GM21737 (cell line): ENCODE results near the gene CDHR2.
"Not testable (repeated sequence)": the region's sequence is repeated elsewhere in the genome, so short reads cannot be mapped to it uniquely, and the experiment has no call there.

ENCODE experiments used
- ATAC-seq: cut with Tn5 transposase; IDR thresholded peaks from one replicate; pipeline ENCODE4 v1.9.1; 2021; ENCODE audit warnings: mild to moderate bottlenecking, moderate library complexity; ENCODE audit not compliant: unreplicated experiment

Gene CDHR2

DNA sequence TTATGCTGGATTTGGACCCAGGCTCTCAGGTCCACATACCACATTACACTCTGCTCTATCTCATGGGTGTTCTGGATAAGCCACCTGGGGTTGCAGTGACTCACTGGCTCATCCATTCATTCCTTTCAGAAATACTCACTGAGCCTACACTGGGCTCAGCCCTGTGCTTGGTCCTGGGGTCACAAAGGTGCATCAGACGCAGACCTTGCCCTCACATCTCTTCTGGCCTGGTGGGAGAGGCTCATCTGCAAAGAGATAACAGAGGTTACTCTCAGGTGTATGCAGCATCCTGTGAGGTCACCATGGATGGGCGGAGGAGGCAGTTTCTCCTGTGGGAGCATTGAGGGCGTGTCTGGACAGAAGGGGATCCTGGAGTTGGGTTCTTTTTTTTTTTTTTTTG is 12.1 kb downstream of the CDHR2 start:
- ATAC-seq, result no peak

DNA sequence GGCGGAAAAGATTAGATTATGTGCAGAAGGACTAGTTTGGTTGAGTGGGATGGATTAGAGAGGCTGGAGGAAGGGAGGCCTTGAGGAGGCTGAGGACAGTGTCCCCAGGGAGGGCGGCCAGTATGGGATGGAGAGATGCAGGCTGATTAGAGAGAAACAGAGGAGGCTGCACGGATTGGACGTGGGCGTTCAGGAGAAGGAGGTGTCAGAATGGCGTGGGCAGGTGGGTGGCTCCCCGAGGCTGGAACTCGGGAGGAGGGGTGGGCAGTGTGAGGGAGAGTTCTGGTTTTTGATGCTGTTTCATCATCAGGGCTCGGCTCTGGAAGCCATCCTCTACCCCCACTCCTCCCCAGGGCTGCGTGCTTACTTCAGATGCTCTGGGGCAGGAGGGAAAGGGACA is 13.0 kb downstream of the CDHR2 start:
- ATAC-seq, result no peak

DNA sequence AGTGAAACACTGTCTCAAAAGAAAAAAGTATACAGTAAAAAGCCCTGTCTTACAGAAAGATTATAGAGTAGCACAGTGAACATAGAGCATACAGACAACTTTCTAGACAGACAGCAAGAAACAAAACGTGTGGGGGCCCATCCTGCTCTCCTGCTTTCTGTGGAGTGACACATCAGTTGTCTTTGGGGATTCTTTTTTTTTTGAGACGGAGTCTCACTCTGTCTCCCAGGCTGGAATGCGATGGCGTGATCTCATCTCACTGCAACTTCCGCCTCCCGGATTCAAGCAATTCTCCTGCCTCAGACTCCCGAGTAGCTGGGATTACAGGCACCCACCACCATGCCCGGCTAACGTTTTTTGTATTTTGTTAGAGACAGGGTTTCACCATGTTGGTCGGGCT is 14.9 kb downstream of the CDHR2 start:
- no peak for ATAC-seq

DNA sequence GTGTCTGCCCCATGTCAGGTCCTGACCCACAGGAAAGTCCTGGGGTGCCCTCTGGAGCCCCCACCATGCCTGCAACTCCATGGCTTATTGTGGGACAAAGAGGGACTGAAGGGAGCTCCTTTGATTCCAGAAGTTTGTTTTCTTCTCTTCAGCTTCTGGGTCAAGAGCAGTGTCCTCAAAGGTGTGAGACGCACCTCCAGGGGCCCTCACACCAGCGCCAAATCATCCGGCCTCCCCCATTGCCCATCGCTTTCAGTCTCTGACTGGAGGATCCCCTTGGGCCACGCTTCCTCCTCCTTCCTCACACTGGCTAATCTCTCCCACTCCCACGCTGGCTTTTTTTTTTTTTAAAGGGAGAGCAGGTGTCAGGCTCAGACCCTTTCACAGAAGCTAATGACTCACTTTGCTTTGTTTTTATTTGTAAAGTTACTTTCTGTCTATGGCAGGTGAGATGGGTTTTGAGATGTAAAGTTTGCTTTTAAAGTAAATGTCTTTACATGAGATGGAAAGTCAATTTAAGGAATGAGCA is 16.7 kb downstream of the CDHR2 start:
- ATAC-seq, result no peak

DNA sequence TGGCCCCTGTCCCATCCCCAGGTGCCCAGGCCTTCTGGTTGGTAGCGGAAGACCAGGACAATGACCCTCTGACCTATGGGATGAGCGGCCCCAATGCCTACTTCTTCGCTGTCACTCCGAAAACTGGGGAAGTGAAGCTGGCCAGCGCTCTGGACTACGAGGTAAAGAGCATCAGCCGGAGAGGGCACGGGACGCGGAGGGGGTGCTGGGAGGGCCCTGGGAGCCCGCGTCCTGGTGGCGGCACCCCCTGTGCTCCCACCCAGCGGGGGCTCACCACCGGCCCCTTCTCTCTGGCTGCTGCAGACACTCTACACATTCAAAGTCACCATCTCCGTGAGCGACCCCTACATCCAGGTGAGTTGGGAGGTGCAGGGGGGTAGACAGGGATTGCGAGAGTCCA is 19.5 kb downstream of the CDHR2 start:
- ATAC-seq, result no peak

DNA sequence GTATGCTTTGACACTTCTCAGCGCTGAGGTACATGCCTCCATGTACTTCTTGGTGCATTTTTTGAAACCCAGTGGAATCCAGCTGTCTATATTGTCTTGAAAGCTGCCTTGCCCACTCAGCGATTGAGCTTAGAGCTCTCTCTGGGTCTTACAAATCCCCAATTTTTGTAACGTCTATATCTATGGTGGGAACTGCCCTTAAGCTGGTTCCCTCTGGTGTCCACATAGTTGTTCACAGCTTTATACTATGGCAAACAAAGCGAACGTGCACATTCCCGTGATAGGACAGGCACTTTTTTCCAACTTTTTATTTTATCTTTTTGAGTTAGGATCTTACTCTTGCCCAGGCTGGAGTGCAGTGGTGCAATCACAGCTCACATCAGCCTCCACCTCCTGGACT is 20.9 kb downstream of the CDHR2 start:
- no peak for ATAC-seq

DNA sequence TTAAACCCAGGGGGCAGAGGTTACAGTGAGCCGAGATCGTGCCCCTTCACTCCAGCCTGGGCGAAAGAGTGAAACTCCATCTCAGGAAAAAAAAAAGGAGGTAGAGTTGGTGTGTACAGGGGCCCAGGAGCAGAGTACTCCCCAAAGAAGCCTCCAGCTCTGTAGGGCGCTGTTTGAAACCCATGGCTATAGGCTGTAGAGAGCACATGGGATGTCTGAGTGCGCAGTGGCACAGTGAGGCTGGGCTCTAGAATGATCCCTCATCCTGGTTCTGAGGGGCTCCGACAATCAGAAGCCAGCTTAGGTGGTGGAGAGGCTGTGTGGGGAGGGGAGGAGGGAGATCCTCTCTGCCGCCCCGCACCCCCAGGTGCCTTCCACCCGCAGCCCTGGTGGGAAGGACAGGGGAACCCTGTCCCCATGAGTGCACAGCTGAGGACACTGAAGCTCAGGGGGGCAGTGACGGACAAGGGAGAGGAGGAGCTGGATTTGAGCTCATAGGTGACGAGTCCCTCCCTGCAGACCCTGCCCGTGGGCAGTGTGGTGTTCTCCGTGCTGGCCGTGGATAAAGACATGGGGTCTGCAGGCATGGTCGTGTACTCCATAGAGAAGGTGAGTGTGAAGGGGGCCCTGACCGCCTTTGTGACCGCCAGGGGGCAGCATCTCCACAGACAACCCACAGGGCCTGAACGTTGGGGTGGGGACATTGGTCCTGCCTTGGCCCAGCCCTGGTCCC is 24.6 kb downstream of the CDHR2 start:
- no peak for ATAC-seq

DNA sequence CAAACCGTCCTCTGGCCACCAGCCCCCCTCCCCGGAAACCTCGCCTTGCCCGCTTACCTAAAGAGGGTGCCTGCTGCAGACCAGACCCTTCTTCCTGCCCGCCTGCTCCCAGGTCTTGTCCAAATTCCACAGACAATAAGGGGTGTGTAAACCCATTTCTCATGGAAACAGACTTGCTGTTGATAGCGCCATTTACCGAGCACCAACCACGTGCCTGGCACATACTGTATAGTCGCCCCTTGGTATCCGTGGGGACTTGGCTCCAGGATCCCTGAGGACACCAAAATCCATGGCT is 25.1 kb downstream of the CDHR2 start:
- no peak for ATAC-seq

DNA sequence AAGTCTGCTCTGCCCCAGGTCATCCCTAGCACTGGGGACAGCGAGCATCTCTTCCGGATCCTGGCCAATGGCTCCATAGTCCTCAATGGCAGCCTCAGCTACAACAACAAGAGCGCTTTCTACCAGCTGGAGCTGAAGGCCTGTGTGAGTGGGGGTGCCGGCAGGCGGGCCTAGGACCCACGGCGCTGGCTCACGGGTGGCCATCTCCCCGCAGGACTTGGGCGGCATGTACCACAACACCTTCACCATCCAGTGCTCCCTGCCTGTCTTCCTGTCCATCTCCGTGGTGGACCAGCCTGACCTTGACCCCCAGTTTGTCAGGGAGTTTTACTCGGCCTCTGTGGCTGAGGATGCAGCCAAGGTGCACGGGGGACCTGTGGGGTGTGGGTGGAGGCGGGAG is 25.9 kb downstream of the CDHR2 start:
- ATAC-seq, result no peak

DNA sequence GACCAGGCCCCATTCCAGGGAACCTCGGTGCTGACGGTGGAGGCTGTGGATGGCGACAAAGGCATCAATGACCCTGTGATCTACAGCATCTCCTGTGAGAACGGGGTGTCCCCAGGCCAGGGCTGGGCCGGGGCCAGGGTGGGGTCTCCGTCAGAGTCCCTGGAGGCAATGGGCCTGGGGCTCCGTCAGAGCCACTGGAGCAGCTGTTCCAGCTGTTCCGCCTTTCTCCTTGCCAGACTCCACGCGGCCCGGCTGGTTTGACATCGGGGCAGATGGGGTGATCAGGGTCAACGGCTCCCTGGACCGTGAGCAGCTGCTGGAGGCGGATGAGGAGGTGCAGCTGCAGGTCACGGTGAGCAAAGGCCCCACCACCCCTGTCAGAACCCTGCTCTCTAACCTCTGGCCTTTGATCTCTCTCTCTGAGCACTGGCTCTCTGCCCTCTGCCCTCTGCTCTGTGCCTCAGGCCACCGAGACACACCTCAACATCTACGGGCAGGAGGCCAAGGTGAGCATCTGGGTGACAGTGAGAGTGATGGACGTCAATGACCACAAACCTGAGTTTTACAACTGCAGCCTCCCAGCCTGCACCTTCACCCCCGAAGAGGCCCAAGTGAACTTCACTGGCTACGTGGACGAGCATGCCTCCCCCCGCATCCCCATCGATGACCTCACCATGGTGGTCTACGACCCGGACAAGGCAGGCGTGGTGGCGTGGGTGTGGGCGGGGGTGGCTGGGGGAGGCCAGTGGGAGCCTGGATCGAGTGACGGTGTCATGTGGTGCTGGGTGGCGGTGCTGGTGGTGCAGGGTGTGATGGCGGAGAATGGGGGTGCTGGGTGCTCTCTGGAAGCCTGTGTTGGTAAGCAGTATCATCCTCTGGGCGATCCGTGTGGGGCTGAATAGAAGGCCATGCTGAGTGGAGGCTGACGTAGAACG is 26.6 kb downstream of the CDHR2 start:
- no peak for ATAC-seq

DNA sequence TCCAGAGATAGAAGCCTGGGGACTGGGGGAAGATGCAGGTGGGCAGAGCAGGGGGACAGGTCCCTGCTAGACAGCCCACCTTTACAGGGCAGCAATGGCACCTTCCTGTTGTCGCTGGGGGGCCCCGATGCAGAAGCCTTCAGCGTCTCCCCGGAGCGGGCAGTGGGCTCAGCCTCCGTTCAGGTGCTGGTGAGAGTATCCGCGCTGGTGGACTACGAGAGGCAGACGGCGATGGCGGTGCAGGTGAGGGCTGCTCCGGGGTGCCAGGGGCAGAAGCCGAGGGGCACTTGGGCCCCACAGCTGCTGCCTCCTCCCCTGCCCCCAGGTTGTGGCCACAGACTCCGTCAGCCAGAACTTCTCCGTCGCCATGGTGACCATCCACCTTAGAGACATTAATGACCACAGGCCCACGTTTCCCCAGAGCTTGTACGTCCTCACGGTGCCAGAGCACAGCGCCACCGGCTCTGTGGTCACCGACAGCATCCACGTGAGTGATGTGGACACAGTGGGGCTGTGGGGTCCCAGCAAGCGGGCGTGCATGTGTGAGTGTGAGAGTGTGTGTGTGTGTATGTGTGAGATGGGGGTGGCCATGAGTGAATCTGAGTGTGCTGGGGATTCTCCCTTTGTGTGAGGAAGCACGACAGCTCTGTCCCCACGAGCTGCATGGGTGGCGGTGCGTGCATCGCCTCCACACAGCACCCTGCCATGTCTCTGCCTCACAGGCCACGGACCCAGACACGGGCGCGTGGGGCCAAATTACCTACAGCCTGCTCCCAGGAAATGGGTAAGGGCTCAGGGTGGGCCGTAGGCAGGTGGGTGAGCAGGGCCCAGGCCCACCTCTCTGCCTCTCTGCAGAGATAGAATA is 28.4 kb downstream of the CDHR2 start:
- ATAC-seq, result no peak

DNA sequence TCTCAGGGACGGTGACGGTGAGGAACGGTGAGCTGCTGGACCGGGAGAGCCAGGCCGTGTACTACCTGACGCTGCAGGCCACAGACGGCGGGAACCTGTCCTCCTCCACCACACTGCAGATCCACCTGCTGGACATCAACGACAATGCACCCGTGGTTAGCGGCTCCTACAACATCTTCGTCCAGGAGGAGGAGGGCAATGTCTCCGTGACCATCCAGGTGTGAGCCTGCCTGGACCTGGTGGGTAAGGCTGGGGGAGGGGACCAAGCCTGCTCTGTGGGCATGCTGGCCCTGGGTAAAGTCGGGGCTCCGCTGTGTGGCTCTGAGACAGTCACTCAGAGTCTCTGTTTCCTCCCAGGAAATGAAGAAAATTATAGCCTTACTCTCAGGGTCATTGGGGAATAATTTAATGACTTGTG is 29.3 kb downstream of the CDHR2 start:
- ATAC-seq, result no peak

DNA sequence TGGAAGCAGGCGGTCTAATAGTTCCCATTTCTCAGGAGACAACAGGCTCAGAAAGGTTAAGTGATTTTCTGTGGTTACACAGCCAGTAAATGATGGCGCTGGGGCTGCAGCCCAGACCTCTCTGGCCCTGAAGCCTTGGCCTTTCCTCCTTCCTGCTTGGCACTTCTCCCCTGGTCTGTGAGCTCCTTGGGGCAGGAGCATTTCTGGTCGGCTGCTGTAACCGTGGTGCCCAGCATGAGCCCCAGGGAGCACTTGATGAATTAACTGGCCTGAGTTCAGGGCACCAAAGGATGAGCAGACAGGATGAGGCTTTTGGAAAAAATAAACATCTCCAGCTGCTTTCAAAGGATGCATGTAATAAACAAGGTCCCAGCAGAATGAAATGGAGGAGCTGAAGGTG is 30.2 kb downstream of the CDHR2 start:
- no peak for ATAC-seq

DNA sequence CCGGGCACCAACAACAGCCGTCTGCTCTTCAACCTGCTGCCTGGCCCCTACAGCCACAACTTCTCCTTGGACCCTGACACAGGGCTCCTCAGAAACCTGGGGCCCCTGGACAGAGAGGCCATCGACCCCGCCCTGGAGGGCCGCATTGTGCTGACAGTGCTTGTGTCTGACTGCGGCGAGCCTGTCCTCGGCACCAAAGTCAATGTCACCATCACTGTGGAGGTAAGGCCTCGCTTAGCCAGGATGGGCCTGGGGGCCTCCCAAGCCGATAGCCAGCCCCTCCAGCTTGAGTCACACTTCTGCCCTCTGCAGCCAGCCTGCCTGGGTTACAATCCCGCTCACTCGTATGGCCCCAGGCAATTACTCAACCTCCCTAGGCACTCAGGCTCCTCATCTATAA is 32.2 kb downstream of the CDHR2 start:
- no peak for ATAC-seq

DNA sequence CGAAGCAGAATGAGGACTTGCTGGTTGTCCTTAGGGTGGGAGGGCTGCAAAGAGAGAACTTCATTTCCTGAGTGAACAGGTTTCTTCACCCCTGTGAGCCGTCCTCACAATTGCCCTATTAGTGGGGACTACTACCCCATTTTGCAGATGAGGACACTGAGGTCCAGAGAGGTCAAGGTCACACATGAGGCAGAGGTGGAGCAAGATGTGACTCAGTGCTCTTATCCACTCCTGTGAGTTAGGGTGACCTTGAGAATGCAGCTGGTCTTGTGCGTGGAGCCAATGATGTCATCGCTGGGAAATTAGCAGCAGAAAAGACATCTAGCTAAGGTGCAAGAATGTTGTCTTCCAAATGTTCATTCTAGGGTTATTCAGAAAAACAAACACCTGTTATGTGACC is 33.9 kb downstream of the CDHR2 start:
- no peak for ATAC-seq

DNA sequence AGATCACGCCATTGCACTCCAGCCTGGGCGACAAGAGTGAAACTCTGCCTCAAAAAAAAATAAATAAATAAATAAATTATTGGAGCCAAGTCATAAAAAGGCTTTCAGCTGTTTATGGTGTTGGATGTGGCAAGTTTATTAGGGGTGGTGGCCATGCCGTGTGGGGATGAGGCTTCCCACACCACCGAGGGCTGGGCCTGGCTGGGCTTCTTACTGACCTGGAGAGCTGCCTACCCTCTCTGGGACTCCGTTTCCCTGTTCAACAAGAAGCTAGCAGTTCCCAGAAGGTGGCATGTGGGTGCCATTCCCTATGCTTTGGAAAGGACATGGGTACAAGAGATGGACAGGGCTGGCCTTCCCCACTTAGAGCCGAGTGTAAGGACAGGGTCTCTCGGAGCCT is 38.3 kb downstream of the CDHR2 start:
- no peak for ATAC-seq

DNA sequence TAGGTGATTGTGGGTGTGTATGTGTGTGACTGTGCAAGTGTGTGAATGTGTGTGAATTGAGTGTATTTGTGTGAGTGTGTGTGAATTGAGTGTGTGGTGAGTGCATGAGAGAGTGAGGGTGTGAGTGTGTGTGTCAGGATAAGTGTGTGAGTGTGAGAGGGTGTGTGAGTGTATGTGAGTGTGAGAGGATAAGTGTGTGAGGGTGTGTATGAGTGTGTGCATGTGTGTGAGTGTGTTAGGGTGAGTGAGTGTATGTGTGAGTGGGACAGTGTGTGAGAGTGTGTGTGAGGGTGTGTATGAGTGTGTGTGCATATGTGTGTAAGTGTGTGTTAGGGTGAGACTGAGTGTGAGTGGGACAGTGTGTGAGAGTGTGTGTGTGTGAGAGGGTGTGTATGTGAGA is 39.2 kb downstream of the CDHR2 start:
- no peak for ATAC-seq

DNA sequence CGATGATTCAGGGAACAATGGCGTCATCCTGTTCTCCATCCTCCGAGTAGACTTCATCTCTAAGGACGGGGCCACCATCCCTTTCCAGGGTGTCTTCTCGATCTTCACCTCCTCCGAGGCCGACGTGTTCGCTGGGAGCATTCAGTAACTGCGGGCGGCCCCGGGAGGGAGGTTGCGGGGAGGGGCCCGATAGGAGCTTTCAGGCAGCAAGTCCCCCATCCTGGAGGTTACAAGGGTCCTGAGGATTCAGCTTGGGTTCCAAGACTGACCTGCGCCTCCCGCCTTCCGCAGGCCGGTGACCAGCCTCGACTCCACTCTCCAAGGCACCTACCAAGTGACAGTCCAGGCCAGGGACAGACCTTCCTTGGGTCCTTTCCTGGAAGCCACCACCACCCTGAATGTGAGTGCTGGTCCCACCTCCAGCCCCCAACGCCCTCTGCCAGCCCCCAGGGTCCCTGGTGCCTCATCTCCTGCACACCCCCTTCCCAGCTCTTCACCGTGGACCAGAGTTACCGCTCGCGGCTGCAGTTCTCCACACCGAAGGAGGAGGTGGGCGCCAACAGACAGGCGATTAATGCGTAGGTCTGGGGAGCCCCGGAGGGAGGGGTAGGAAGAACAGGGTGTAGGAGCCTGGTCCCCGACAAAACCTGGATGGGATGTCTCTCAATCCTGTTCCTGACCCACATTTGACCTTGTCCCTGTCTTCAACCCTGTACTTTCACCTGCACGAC is 40.1 kb downstream of the CDHR2 start:
- no peak for ATAC-seq

DNA sequence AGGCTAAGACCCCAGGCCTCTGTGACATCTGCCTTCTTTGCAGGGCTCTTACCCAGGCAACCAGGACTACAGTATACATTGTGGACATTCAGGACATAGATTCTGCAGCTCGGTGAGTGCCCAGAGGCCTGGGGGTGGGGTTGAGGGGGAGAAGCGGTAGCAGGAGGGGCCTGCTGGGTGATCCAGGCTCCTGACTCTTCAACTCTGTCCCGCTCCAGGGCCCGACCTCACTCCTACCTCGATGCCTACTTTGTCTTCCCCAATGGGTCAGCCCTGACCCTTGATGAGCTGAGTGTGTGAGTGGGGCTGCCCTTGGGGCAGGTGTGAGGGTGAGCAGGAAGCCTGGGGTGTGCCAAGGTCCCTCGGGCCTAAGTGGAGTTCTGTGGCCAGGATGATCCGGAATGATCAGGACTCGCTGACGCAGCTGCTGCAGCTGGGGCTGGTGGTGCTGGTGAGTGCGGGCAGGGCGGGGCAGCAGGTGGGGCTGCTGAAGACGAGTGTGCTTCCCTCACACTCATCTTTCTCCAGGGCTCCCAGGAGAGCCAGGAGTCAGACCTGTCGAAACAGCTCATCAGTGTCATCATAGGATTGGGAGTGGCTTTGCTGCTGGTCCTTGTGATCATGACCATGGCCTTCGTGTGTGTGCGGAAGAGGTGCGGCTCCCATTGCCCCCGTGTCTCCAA is 41.0 kb downstream of the CDHR2 start:
- ATAC-seq, result no peak

DNA sequence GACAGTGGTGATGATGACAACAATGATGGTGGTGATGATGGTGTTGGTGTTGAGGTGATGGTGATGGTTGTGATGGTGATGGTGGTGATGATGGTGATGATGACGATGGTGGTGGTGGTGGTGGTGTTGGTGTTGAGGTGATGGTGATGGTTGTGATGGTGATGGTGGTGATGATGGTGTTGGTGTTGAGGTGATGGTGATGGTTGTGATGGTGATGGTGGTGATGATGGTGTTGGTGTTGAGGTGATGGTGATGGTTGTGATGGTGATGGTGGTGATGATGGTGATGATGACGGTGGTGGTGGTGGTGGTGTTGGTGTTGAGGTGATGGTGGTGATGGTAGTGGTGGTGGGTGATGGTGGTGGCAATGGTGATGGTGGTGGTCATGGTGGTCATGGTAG is 42.5 kb downstream of the CDHR2 start:
- ATAC-seq, result not testable (repeated sequence)
